ENCODE results near the gene TMEM240.

- TF ChIP-seq CTCF (IDR thresholded peaks at IDR 0.05; ENCODE audit: control extremely low read depth in 1 of 3, insufficient read depth in 1 of 3, low read depth in 1 of 3, low read length in 3 of 3) (no peak), MAFK (IDR thresholded peaks at IDR 0.05; ENCODE audit: low read depth, low read length) (no peak), POLR2AphosphoS5 (IDR thresholded peaks at IDR 0.05; ENCODE audit: low read depth, low read length) (no peak), EGR1 (IDR thresholded peaks at IDR 0.05; ENCODE audit: borderline replicate concordance, low read depth, low read length) (no peak), GABPA (IDR thresholded peaks at IDR 0.05; ENCODE audit: borderline replicate concordance, insufficient read depth, low read length) (no peak), POLR2A (IDR thresholded peaks at IDR 0.05; ENCODE audit: control extremely low read depth in 1 of 2, low read depth in 2 of 2, low read length in 2 of 2) (no peak), KDM1A (IDR thresholded peaks at IDR 0.05; ENCODE audit: borderline replicate concordance, low read length) (no peak), RAD21 (IDR thresholded peaks at IDR 0.05 in 1 of 2, conservative IDR thresholded peaks at IDR 0.05 in 1 of 2; ENCODE audit: low read depth in 2 of 2, low read length in 2 of 2) (no peak), TEAD4 (IDR thresholded peaks at IDR 0.05; ENCODE audit: low read depth, low read length) (no peak), TAF1 (IDR thresholded peaks at IDR 0.05; ENCODE audit: low read depth, low read length) (no peak), EZH2 (IDR thresholded peaks at IDR 0.05; ENCODE audit: low read depth, low read length, severe bottlenecking) (no peak), CEBPB (IDR thresholded peaks at IDR 0.05; ENCODE audit: low read depth, low read length) (no peak), HDAC2 (IDR thresholded peaks at IDR 0.05; ENCODE audit: borderline replicate concordance in 1 of 2, low read depth in 2 of 2, low read length in 2 of 2) (no peak)
Observed at GRCh38 chr1:1534401-1535154, 5.8 kb downstream of the TMEM240 start.
